Mucosa of descending colon (tissue), 3 donors: Measurements from ENCODE around the gene KIRREL3. TPM values are rescaled to one million over a fixed set of nuclear protein-coding genes. Genes with fewer than 3 reads are reported as not detected.

Experiments used
- ATAC-seq: fragments of 200-7000 bp; cut with Tn5 transposase; one replicate; pipeline ENCODE4 v1.9.1; 2020; ENCODE audit warnings: mild to moderate bottlenecking, moderate library complexity
- DNase-seq, 3 donors: peaks; one replicate each; pipeline ENCODE4 v3.0.0-alpha.2; 2020
- H3K36me3 ChIP-seq: fragments of 200-600 bp; one replicate; pipeline ENCODE4 v1.8.0; 2021; ENCODE audit warnings: low read depth, mild to moderate bottlenecking
- H3K4me1 ChIP-seq: fragments of 200-600 bp; one replicate; pipeline ENCODE4 v1.8.0; 2021; ENCODE audit warnings: low read depth, mild to moderate bottlenecking
- H3K4me3 ChIP-seq: fragments of 200-600 bp; one replicate; pipeline ENCODE4 v1.8.0; 2021; ENCODE audit warnings: mild to moderate bottlenecking
- H3K9me3 ChIP-seq: fragments of 200-600 bp; one replicate; pipeline ENCODE4 v1.8.0; 2021; ENCODE audit warnings: mild to moderate bottlenecking
- CTCF ChIP-seq: fragments of 200-600 bp; IDR thresholded peaks from one replicate; pipeline ENCODE4 v1.8.0; 2022; ENCODE audit warnings: antibody characterized with exemption, mild to moderate bottlenecking
- intact Hi-C, 2 donors: fragments of 100-400 bp; cut with DNase I in 1 of 2; cut with micrococcal nuclease in 1 of 2; formaldehyde crosslinking; loops; one replicate each; pipeline versions ENCODE4 v1.11.0 to v1.11.1; 2022; cut with DNase I, micrococcal nuclease
- total RNA-seq, 3 donors: library from RNA; stranded (reverse); fragmentation: NEBNext Ultra II Directional in 2 of 3; extraction: Animal tissue kit (Norgen Biotek cat#: 25700) in 2 of 3; gene quantifications; one replicate each; pipeline versions ENCODE4 v1.2.1 to v1.2.4, GENCODE V29; 2021 to 2023
- donor health status: DM: no; HTN: no; CAD: no; lungs with moderate emphysema.
- donor health status: DM: no; HTN: no; CAD: no.
- donor health status: DM: no; HTN: yes; CAD: no.

The KIRREL3 gene
- total RNA-seq, 3 donors from 2014 or later = 0.23 to 2.4 (median 0.70) TPM

DNA sequence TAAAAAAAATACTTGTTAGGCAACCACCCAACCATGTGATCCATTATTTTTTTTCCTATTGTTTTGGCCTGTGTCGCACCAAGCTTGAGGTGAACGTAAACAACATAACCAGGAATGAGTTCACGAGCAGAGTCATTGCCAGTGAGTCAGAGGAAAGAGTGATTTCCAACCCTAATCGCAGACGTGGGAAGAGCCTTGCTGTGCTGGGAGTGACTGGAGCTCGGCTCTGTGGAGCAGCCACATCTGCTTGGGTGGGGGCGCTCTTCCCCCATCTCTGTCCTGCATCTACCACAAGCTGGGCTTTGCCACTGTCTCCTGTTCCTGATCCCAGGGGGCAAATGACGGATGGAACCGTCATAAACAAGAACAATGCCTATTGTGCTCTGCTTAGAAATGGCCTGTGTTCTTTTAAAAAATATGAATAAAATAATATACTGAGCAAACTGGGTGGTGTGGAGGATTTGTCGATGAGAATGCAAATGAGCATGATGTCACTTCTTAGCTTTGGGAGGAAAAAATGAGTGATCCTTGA is 210.0 kb downstream of the KIRREL3 start:
- no peaks in the 10 kb centered on the region for H3K36me3 ChIP-seq
- no peak for ATAC-seq
- H3K9me3 ChIP-seq = no peaks in the 10 kb centered on the region
- intact Hi-C loops = no loop called here
- no peaks in the 10 kb centered on the region for H3K4me1 ChIP-seq
- no peak for DNase-seq
- no peak for TF ChIP-seq CTCF
- no peak overlapping the region for H3K4me3 ChIP-seq

GRCh38 chr11:126782810-126783209 is 217.8 kb downstream of the KIRREL3 start:
- no peak for DNase-seq
- no peaks in the 10 kb centered on the region for H3K4me1 ChIP-seq
- H3K9me3 ChIP-seq = no peaks in the 10 kb centered on the region
- no peak overlapping the region for H3K4me3 ChIP-seq
- no peaks in the 10 kb centered on the region for H3K36me3 ChIP-seq
- intact Hi-C loops = no loop called here
- no peak for TF ChIP-seq CTCF
- ATAC-seq = no peak

- intact Hi-C loops = no loop called here
- DNase-seq (no peak), ATAC-seq (no peak)
- H3K4me1 ChIP-seq = no peaks in the 10 kb centered on the region
- TF ChIP-seq CTCF = no peak
- H3K36me3 ChIP-seq = no peaks in the 10 kb centered on the region
- H3K4me3 ChIP-seq = no peak overlapping the region
- H3K9me3 ChIP-seq = no peaks in the 10 kb centered on the region
Observed at GRCh38 chr11:126781942-126782341, 218.6 kb downstream of the KIRREL3 start.

DNA sequence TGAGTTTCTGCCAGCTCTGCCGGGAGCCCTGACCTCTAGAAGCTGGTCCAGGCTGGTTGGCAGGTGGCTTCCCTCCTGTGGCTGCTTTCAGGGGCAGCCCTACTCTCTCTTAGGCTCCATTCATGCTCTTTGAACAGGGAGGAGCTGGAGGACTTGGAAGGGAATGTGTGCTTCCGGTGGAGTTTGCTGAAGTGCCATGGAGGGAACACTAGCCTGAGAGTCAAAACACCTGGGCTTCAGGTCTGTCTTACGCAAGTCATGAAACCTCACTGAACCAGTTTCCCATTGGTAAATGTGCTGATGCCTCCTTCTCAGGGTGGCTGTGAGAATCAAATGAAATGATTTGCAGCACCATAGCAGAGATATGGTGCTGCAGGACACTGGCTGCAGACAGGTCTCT is 224.5 kb downstream of the KIRREL3 start:
- no peak for DNase-seq
- intact Hi-C loops = no loop called here
- ATAC-seq = no peak

DNA sequence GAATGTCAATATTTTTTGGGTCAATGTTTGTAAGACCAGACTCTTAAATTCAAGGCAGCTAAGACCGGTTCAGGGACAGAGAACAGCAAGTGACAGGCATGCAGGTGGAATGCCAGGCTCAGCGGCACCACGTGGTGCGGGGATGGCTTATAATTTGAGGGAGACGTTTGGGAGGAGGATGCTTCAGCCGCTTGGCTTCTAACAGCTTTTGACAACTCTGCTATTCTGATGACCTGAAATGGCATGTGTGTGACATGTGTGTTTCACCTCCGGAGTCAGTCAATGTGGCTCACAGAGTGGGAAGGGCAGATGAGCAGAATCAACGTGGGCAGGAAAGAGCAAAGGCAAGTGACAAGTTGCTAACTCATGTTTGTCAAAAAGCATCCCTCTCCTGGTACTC is 228.3 kb downstream of the KIRREL3 start:
- Histone ChIP-seq H3K9me3 (no peaks in the 10 kb centered on the region), H3K36me3 (no peaks in the 10 kb centered on the region), H3K4me3 (no peak overlapping the region), H3K4me1 (no peaks in the 10 kb centered on the region)
- DNase-seq = no peak
- no peak for TF ChIP-seq CTCF
- intact Hi-C loops = no loop called here
- ATAC-seq = no peak

More for the DNA sequence above, 224.5 kb downstream of the KIRREL3 start:
- H3K36me3 ChIP-seq = no peaks in the 10 kb centered on the region
- no peak for TF ChIP-seq CTCF
- no peaks in the 10 kb centered on the region for H3K4me1 ChIP-seq
- no peak overlapping the region for H3K4me3 ChIP-seq
- no peaks in the 10 kb centered on the region for H3K9me3 ChIP-seq

- H3K4me1 ChIP-seq = peaks cover 5% of the 10 kb centered on the region
- ATAC-seq = no peak
- no peaks in the 10 kb centered on the region for H3K36me3 ChIP-seq
- no peak overlapping the region for H3K4me3 ChIP-seq
- H3K9me3 ChIP-seq = no peaks in the 10 kb centered on the region
- no peak for DNase-seq
- TF ChIP-seq CTCF = no peak
- intact Hi-C loops = no loop called here
Observed at GRCh38 chr11:126768702-126769101, 231.9 kb downstream of the KIRREL3 start.
